ENCODE data around the gene ZNF423.

Gene ZNF423

GRCh38 chr16:49585143-49585832, 270.6 kb downstream of the ZNF423 start:
- Histone ChIP-seq H3K4me2 (ENCODE audit: low read length) (no peak overlapping the region), H3K27me3 (ENCODE audit: insufficient read depth, low read length) (no peaks in the 10 kb centered on the region; the same call in 1 of the 2 replicates), H2AFZ (ENCODE audit: low read length) (no peak overlapping the region), H3K9me3 (ENCODE audit: low read length) (no peaks in the 10 kb centered on the region), H4K20me1 (ENCODE audit: insufficient read depth, low read length) (no peaks in the 10 kb centered on the region), H3K27ac (ENCODE audit: low read depth, low read length, poor library complexity, severe bottlenecking) (no peak overlapping the region), H3F3A (ENCODE audit: insufficient read depth, low read length) (no peaks in the 10 kb centered on the region), H3K36me3 (ENCODE audit: insufficient read depth, low read length) (no peaks in the 10 kb centered on the region), H3K9me2 (ENCODE audit: low read depth, low read length) (no peaks in the 10 kb centered on the region), H3K9ac (ENCODE audit: low read length) (no peak overlapping the region), H3K4me1 (ENCODE audit: insufficient read depth, low read length, severe bottlenecking) (no peaks in the 10 kb centered on the region), H3K4me3 (ENCODE audit: low read depth, low read length, poor library complexity, severe bottlenecking) (no peak overlapping the region), H3K79me2 (ENCODE audit: insufficient read depth, low read length) (no peaks in the 10 kb centered on the region)
- TF ChIP-seq EZH2 (IDR thresholded peaks at IDR 0.05; ENCODE audit: borderline replicate concordance, low read length) (no peak), CTCF (IDR thresholded peaks at IDR 0.05; ENCODE audit: low read length) (no peak)

GRCh38 chr16:49583911-49584310, 272.0 kb downstream of the ZNF423 start:
- no peaks in the 10 kb centered on the region for H3K9me2 ChIP-seq (ENCODE audit: low read depth, low read length)
- no peaks in the 10 kb centered on the region; the same call in 1 of the 2 replicates for H3K27me3 ChIP-seq (ENCODE audit: insufficient read depth, low read length)
- no peaks in the 10 kb centered on the region for H3K9me3 ChIP-seq (ENCODE audit: low read length)
- TF ChIP-seq EZH2 (IDR thresholded peaks at IDR 0.05; ENCODE audit: borderline replicate concordance, low read length) (no peak), CTCF (IDR thresholded peaks at IDR 0.05; ENCODE audit: low read length) (no peak)
- H3K79me2 ChIP-seq (ENCODE audit: insufficient read depth, low read length) = no peaks in the 10 kb centered on the region
- no peaks in the 10 kb centered on the region for H3K36me3 ChIP-seq (ENCODE audit: insufficient read depth, low read length)
- no peaks in the 10 kb centered on the region for H3F3A ChIP-seq (ENCODE audit: insufficient read depth, low read length)
- H3K4me3 ChIP-seq (ENCODE audit: low read depth, low read length, poor library complexity, severe bottlenecking) = no peak overlapping the region
- no peak overlapping the region for H2AFZ ChIP-seq (ENCODE audit: low read length)
- no peak overlapping the region for H3K9ac ChIP-seq (ENCODE audit: low read length)
- no peaks in the 10 kb centered on the region for H4K20me1 ChIP-seq (ENCODE audit: insufficient read depth, low read length)
- no peak overlapping the region for H3K4me2 ChIP-seq (ENCODE audit: low read length)
- no peak overlapping the region for H3K27ac ChIP-seq (ENCODE audit: low read depth, low read length, poor library complexity, severe bottlenecking)
- H3K4me1 ChIP-seq (ENCODE audit: insufficient read depth, low read length, severe bottlenecking) = no peaks in the 10 kb centered on the region

GRCh38 chr16:49581630-49582298, 274.1 kb downstream of the ZNF423 start:
- no peak overlapping the region for H3K4me2 ChIP-seq (ENCODE audit: low read length)

More at GRCh38 chr16:49581630-49582298, 274.1 kb downstream of the ZNF423 start:
- Histone ChIP-seq H3K4me1 (ENCODE audit: insufficient read depth, low read length, severe bottlenecking) (no peaks in the 10 kb centered on the region), H3K27ac (ENCODE audit: low read depth, low read length, poor library complexity, severe bottlenecking) (no peak overlapping the region), H3K9me2 (ENCODE audit: low read depth, low read length) (no peaks in the 10 kb centered on the region), H3K27me3 (ENCODE audit: insufficient read depth, low read length) (no peaks in the 10 kb centered on the region), H3K9me3 (ENCODE audit: low read length) (no peaks in the 10 kb centered on the region), H3K9ac (ENCODE audit: low read length) (no peak overlapping the region), H3K79me2 (ENCODE audit: insufficient read depth, low read length) (no peaks in the 10 kb centered on the region), H4K20me1 (ENCODE audit: insufficient read depth, low read length) (no peaks in the 10 kb centered on the region), H3K4me3 (ENCODE audit: low read depth, low read length, poor library complexity, severe bottlenecking) (no peak overlapping the region), H3K36me3 (ENCODE audit: insufficient read depth, low read length) (no peaks in the 10 kb centered on the region), H3F3A (ENCODE audit: insufficient read depth, low read length) (no peaks in the 10 kb centered on the region), H2AFZ (ENCODE audit: low read length) (no peak overlapping the region)
- no peak for TF ChIP-seq CTCF (IDR thresholded peaks at IDR 0.05; ENCODE audit: low read length)
- TF ChIP-seq EZH2 (IDR thresholded peaks at IDR 0.05; ENCODE audit: borderline replicate concordance, low read length) = no peak
